Breast epithelium (tissue), 3 donors: ENCODE measurements around the gene EPB41L2.

Experiments used
- POLR2A ChIP-seq: fragments of 450-650 bp; IDR thresholded peaks from one replicate; pipeline ENCODE4 v1.6.1; 2016; ENCODE audit warnings: antibody characterized with exemption, mild to moderate bottlenecking, moderate library complexity
- POLR2AphosphoS5 ChIP-seq, 3 donors: sonication (generic); formaldehyde crosslinking; IDR thresholded peaks; one replicate each; pipeline ENCODE4 v1.6.1; 2017; ENCODE audit warnings: antibody characterized with exemption in 3 of 3
- TF ChIP-seq, protein P1 (sequence below), 3 donors: fragments of 450-650 bp; IDR thresholded peaks; one replicate each; pipeline ENCODE4 v1.5.1; 2016 to 2017; ENCODE audit warnings: antibody characterized with exemption in 3 of 3, mild to moderate bottlenecking in 3 of 3, moderate library complexity in 3 of 3

DNA sequence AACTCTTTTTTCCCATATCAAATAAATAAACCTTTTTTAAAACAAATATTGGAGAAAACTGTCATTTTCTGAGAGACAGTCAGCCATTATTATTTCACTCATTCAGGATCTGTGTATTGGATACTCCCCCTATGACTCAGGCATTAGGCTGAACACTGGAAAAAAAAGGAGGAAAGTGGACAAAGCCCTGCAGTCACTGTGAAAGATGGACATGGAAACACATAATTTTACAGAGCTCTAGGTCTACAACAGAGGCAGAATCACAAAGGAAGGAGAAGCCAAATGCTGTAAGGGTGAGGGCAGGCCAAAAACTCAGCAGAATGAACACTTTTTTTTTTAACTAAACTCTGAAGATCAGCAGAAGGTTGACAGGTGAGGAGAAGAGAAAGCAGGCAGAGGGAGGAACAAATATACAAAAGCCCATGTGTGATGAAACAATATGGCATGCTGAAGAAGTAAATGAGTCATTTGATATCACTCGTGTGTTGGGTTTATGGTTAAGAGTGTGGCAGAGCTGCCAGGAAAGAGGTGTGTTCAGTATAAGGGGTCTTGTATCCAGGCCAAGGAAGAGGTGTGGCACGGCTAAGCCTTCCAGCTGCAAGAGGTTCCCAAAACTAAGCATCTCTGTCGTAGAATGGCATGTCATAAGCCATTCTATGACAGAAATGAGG, 39.1 kb downstream of the EPB41L2 start:
- TF ChIP-seq, protein P1, sequence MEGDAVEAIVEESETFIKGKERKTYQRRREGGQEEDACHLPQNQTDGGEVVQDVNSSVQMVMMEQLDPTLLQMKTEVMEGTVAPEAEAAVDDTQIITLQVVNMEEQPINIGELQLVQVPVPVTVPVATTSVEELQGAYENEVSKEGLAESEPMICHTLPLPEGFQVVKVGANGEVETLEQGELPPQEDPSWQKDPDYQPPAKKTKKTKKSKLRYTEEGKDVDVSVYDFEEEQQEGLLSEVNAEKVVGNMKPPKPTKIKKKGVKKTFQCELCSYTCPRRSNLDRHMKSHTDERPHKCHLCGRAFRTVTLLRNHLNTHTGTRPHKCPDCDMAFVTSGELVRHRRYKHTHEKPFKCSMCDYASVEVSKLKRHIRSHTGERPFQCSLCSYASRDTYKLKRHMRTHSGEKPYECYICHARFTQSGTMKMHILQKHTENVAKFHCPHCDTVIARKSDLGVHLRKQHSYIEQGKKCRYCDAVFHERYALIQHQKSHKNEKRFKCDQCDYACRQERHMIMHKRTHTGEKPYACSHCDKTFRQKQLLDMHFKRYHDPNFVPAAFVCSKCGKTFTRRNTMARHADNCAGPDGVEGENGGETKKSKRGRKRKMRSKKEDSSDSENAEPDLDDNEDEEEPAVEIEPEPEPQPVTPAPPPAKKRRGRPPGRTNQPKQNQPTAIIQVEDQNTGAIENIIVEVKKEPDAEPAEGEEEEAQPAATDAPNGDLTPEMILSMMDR (IDR thresholded peaks at IDR 0.05), result no peak
- TF ChIP-seq POLR2A (no peak), POLR2AphosphoS5 (IDR thresholded peaks at IDR 0.05) (no peak)
